Measurements from ENCODE around the gene RASSF8.
"Not testable (repeated sequence)": the region's sequence is repeated elsewhere in the genome, so short reads cannot be mapped to it uniquely, and the experiment has no call there.

RASSF8 gene

GRCh38 chr12:26054383-26054782 is 95.9 kb downstream of the RASSF8 start:
- no peak for TF ChIP-seq CTCF (IDR thresholded peaks at IDR 0.05; ENCODE audit: low read depth, low read length)
- no peak overlapping the region for H3K4me3 ChIP-seq (ENCODE audit: low read depth, low read length)

- TF ChIP-seq CTCF (IDR thresholded peaks at IDR 0.05; ENCODE audit: low read depth, low read length): no peak
- no peak overlapping the region for H3K4me3 ChIP-seq (ENCODE audit: low read depth, low read length)
These were observed 96.6 kb downstream of the RASSF8 start for GRCh38 chr12:26055087-26055486.

DNA sequence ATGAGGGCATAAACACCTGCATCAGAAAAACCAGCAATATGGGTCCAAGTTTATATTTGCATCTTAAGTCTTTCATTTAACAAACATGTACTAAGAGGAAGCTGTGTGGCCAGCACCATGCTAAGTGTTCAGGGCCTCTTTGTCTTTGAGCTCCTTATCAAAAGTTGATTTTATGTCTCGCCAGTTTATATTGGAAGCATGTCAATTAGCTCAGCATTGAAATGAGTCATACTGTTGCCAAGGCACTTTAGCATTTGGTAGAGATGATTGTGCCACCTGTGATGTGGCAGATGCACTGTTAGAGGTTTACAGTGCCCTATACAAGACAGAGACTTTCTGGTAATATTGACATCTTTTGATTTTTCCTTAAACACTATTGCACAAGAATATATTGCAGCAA is 97.9 kb downstream of the RASSF8 start:
- no peak overlapping the region for H3K4me3 ChIP-seq (ENCODE audit: low read depth, low read length)
- no peak for TF ChIP-seq CTCF (IDR thresholded peaks at IDR 0.05; ENCODE audit: low read depth, low read length)

DNA sequence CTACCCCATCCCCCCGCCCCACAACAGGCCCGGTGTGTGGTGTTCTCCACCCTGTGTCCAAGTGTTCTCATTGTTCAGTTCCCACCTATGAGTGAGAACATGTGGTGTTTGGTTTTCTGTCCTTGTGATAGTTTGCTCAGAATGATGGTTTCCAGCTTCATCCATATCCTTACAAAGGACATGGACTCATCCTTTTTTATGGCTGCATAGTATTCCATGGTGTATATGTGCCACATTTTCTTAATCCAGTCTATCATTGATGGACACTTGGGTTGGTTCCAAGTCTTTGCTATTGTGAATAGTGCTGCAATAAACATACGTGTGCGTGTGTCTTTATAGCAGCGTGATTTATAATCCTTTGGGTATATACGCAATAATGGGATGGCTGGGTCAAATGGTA is 98.8 kb downstream of the RASSF8 start:
- H3K4me3 ChIP-seq (ENCODE audit: low read depth, low read length): not testable (repeated sequence)

- TF ChIP-seq CTCF (IDR thresholded peaks at IDR 0.05; ENCODE audit: low read depth, low read length): no peak
- no peak overlapping the region for H3K4me3 ChIP-seq (ENCODE audit: low read depth, low read length)
These were observed 99.8 kb downstream of the RASSF8 start for GRCh38 chr12:26058308-26058707.

- H3K4me3 ChIP-seq (ENCODE audit: low read depth, low read length): no peak overlapping the region
- TF ChIP-seq CTCF (IDR thresholded peaks at IDR 0.05; ENCODE audit: low read depth, low read length): no peak
These were observed 100.3 kb downstream of the RASSF8 start for GRCh38 chr12:26058818-26059217.

GRCh38 chr12:26062006-26062405 is 103.5 kb downstream of the RASSF8 start:
- no peak for TF ChIP-seq CTCF (IDR thresholded peaks at IDR 0.05; ENCODE audit: low read depth, low read length)
- H3K4me3 ChIP-seq (ENCODE audit: low read depth, low read length): no peak overlapping the region

DNA sequence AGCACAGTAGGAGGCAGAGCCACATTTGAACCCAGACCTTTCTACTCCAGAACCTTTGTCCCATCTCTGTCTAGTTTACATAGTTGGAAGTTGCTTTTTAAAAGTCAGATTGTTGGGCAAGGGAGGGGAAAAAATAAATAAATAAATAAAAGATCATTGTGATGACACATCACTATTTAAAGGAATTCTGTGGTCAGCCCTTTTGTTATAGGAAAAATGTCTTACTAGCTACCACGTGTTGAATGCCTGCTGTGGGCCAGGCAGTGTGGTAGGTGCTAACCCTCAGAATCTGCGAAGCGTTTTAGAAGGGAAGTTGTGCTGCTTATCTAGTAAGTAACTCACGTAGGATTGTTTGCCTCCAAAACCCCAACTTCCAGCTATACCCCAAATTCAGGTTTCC is 104.1 kb downstream of the RASSF8 start:
- TF ChIP-seq CTCF (IDR thresholded peaks at IDR 0.05; ENCODE audit: low read depth, low read length): no peak
- H3K4me3 ChIP-seq (ENCODE audit: low read depth, low read length): no peak overlapping the region

Data from WI38 (cell line).